HEK293 (cell line): ENCODE data around the gene NRP1.
A peak's percentile ranks its signal among the peaks of the same experiment; 100 is the strongest.

Experiments used
- HIC1 ChIP-seq: fragments of 450-650 bp; formaldehyde crosslinking; IDR thresholded peaks from 2 replicates; pipeline ENCODE4 v1.5.1; 2016; ENCODE audit warnings: missing biosample characterization, missing genetic modification characterization
- OVOL3 ChIP-seq: fragments of 450-650 bp; formaldehyde crosslinking; IDR thresholded peaks from 2 replicates; pipeline ENCODE4 v1.5.1; 2016; ENCODE audit warnings: missing biosample characterization, missing genetic modification characterization
- SCRT2 ChIP-seq: fragments of 450-650 bp; formaldehyde crosslinking; IDR thresholded peaks from 2 replicates; pipeline ENCODE4 v1.5.1; 2016; ENCODE audit warnings: missing biosample characterization, missing genetic modification characterization
- SP2 ChIP-seq: fragments of 450-650 bp; formaldehyde crosslinking; IDR thresholded peaks from 2 replicates; pipeline ENCODE4 v1.5.1; 2016; ENCODE audit warnings: missing biosample characterization, missing genetic modification characterization
- WT1 ChIP-seq: fragments of 450-650 bp; formaldehyde crosslinking; IDR thresholded peaks from 2 replicates; pipeline ENCODE4 v1.5.1; 2016; ENCODE audit warnings: missing biosample characterization, missing genetic modification characterization
- ZBTB1 ChIP-seq: fragments of 450-650 bp; formaldehyde crosslinking; IDR thresholded peaks from 2 replicates; pipeline ENCODE4 v1.5.1; 2016; ENCODE audit warnings: missing biosample characterization, missing genetic modification characterization
- ZBTB17 ChIP-seq: fragments of 450-650 bp; formaldehyde crosslinking; IDR thresholded peaks from 2 replicates; pipeline ENCODE4 v1.5.1; 2016; ENCODE audit warnings: missing biosample characterization, missing genetic modification characterization
- ZFP69B ChIP-seq: fragments of 450-650 bp; formaldehyde crosslinking; IDR thresholded peaks from 2 replicates; pipeline ENCODE4 v1.5.1; 2016; ENCODE audit warnings: missing biosample characterization, missing genetic modification characterization
- ZIC2 ChIP-seq: fragments of 450-650 bp; formaldehyde crosslinking; IDR thresholded peaks from 2 replicates; pipeline ENCODE4 v1.5.1; 2016; ENCODE audit warnings: missing biosample characterization, missing genetic modification characterization
- ZNF132 ChIP-seq: fragments of 450-650 bp; formaldehyde crosslinking; IDR thresholded peaks from 2 replicates; pipeline ENCODE4 v1.5.1; 2017; ENCODE audit warnings: missing biosample characterization, missing genetic modification characterization, borderline replicate concordance
- ZNF140 ChIP-seq: fragments of 450-650 bp; formaldehyde crosslinking; IDR thresholded peaks from 2 replicates; pipeline ENCODE4 v1.5.1; 2016; ENCODE audit warnings: missing biosample characterization, missing genetic modification characterization
- ZNF19 ChIP-seq: fragments of 450-650 bp; formaldehyde crosslinking; IDR thresholded peaks from 2 replicates; pipeline ENCODE4; 2016; ENCODE audit warnings: missing biosample characterization, missing genetic modification characterization, low read depth
- ZNF221 ChIP-seq: fragments of 450-650 bp; formaldehyde crosslinking; IDR thresholded peaks from 2 replicates; pipeline ENCODE4 v1.5.1; 2017; ENCODE audit warnings: missing biosample characterization, missing genetic modification characterization, borderline replicate concordance
- ZNF302 ChIP-seq: fragments of 450-650 bp; formaldehyde crosslinking; IDR thresholded peaks from 2 replicates; pipeline ENCODE4 v1.5.1; 2016; ENCODE audit warnings: missing biosample characterization, missing genetic modification characterization, low read depth
- ZNF366 ChIP-seq: fragments of 450-650 bp; formaldehyde crosslinking; conservative IDR thresholded peaks from 2 replicates; pipeline ENCODE4 v1.5.1; 2016; ENCODE audit warnings: missing biosample characterization, missing genetic modification characterization
- ZNF398 ChIP-seq: fragments of 450-650 bp; formaldehyde crosslinking; IDR thresholded peaks from 2 replicates; pipeline ENCODE4 v1.5.1; 2017; ENCODE audit warnings: missing biosample characterization, missing genetic modification characterization
- ZNF423 ChIP-seq: fragments of 450-650 bp; formaldehyde crosslinking; IDR thresholded peaks from 2 replicates; pipeline ENCODE4 v1.5.1; 2016; ENCODE audit warnings: missing biosample characterization, missing genetic modification characterization
- ZNF426 ChIP-seq: fragments of 450-650 bp; formaldehyde crosslinking; IDR thresholded peaks from 2 replicates; pipeline ENCODE4 v1.5.1; 2017; ENCODE audit warnings: missing biosample characterization, missing genetic modification characterization, mild to moderate bottlenecking, inconsistent platforms, moderate library complexity
- ZNF514 ChIP-seq: fragments of 450-650 bp; formaldehyde crosslinking; IDR thresholded peaks from 2 replicates; pipeline ENCODE4 v1.5.1; 2016; ENCODE audit warnings: missing biosample characterization, missing genetic modification characterization
- ZNF571 ChIP-seq: fragments of 450-650 bp; formaldehyde crosslinking; IDR thresholded peaks from 2 replicates; pipeline ENCODE4 v1.5.0; 2017; ENCODE audit warnings: missing biosample characterization, missing genetic modification characterization
- ZNF626 ChIP-seq: fragments of 450-650 bp; sonication (Bioruptor Pico); formaldehyde crosslinking; IDR thresholded peaks from 2 replicates; pipeline ENCODE4 v1.5.1; 2018; ENCODE audit warnings: missing biosample characterization, missing genetic modification characterization, inconsistent platforms
- ZNF692 ChIP-seq: fragments of 450-650 bp; formaldehyde crosslinking; IDR thresholded peaks from 2 replicates; pipeline ENCODE4 v1.5.1; 2016; ENCODE audit warnings: missing biosample characterization, missing genetic modification characterization
- ZSCAN16 ChIP-seq: fragments of 450-650 bp; formaldehyde crosslinking; IDR thresholded peaks from 2 replicates; pipeline ENCODE4 v1.5.1; 2016; ENCODE audit warnings: missing biosample characterization, missing genetic modification characterization
- TF ChIP-seq, protein P1 (sequence below): fragments of 450-650 bp; formaldehyde crosslinking; IDR thresholded peaks from 2 replicates; pipeline ENCODE4; 2016; ENCODE audit warnings: missing biosample characterization, missing genetic modification characterization
- TF ChIP-seq, protein P2 (sequence below): fragments of 450-650 bp; formaldehyde crosslinking; IDR thresholded peaks from 2 replicates; pipeline ENCODE4 v1.5.0; 2017; ENCODE audit warnings: missing biosample characterization, missing genetic modification characterization, borderline replicate concordance
- TF ChIP-seq, protein P3 (sequence below): fragments of 450-650 bp; formaldehyde crosslinking; IDR thresholded peaks from 2 replicates; pipeline ENCODE4 v1.5.1; 2016; ENCODE audit warnings: missing biosample characterization, missing genetic modification characterization
- TF ChIP-seq, protein P4 (sequence below): fragments of 450-650 bp; formaldehyde crosslinking; optimal IDR thresholded peaks from 2 replicates; pipeline ENCODE3; 2016; ENCODE audit warnings: missing biosample characterization, mild to moderate bottlenecking, missing genetic modification characterization

The NRP1 gene

GRCh38 chr10:33334805-33335550 lies 511 bp upstream of the NRP1 start (continued):
- peak; percentile 80 for TF ChIP-seq WT1 (tag by site-specific recombination)
- TF ChIP-seq ZNF626 (tag by site-specific recombination): no peak
- no peak for TF ChIP-seq ZNF571 (tag by site-specific recombination)
- no peak for TF ChIP-seq ZNF19 (tag by site-specific recombination)
- 0 out of 2 replicates have a peak, but pooled peaks have one; percentile 16 for TF ChIP-seq ZFP69B (tag by site-specific recombination)
- TF ChIP-seq ZNF366 (tag by site-specific recombination): peak; percentile 70; the same call in 1 of the 2 replicates
- TF ChIP-seq ZNF302 (tag by site-specific recombination): no peak
- TF ChIP-seq, protein P1, sequence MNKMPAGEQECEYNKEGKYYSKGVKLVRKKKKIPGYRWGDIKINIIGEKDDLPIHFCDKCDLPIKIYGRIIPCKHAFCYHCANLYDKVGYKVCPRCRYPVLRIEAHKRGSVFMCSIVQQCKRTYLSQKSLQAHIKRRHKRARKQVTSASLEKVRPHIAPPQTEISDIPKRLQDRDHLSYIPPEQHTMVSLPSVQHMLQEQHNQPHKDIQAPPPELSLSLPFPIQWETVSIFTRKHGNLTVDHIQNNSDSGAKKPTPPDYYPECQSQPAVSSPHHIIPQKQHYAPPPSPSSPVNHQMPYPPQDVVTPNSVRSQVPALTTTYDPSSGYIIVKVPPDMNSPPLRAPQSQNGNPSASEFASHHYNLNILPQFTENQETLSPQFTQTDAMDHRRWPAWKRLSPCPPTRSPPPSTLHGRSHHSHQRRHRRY (tag by site-specific recombination): no peak
- peak; percentile 65 for TF ChIP-seq ZNF423 (tag by site-specific recombination)
- no peak for TF ChIP-seq ZNF514 (tag by site-specific recombination)
- TF ChIP-seq, protein P2, sequence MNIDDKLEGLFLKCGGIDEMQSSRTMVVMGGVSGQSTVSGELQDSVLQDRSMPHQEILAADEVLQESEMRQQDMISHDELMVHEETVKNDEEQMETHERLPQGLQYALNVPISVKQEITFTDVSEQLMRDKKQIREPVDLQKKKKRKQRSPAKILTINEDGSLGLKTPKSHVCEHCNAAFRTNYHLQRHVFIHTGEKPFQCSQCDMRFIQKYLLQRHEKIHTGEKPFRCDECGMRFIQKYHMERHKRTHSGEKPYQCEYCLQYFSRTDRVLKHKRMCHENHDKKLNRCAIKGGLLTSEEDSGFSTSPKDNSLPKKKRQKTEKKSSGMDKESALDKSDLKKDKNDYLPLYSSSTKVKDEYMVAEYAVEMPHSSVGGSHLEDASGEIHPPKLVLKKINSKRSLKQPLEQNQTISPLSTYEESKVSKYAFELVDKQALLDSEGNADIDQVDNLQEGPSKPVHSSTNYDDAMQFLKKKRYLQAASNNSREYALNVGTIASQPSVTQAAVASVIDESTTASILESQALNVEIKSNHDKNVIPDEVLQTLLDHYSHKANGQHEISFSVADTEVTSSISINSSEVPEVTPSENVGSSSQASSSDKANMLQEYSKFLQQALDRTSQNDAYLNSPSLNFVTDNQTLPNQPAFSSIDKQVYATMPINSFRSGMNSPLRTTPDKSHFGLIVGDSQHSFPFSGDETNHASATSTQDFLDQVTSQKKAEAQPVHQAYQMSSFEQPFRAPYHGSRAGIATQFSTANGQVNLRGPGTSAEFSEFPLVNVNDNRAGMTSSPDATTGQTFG (tag by site-specific recombination): no peak
- no peak for TF ChIP-seq ZNF221 (tag by site-specific recombination)
- no peak for TF ChIP-seq ZNF132
- peak; percentile 96 for TF ChIP-seq ZNF398 (tag by site-specific recombination)
- TF ChIP-seq ZNF140 (tag by site-specific recombination): no peak
- TF ChIP-seq SCRT2 (tag by site-specific recombination): 0 out of 2 replicates have a peak, but pooled peaks have one; percentile 13
- TF ChIP-seq, protein P3, sequence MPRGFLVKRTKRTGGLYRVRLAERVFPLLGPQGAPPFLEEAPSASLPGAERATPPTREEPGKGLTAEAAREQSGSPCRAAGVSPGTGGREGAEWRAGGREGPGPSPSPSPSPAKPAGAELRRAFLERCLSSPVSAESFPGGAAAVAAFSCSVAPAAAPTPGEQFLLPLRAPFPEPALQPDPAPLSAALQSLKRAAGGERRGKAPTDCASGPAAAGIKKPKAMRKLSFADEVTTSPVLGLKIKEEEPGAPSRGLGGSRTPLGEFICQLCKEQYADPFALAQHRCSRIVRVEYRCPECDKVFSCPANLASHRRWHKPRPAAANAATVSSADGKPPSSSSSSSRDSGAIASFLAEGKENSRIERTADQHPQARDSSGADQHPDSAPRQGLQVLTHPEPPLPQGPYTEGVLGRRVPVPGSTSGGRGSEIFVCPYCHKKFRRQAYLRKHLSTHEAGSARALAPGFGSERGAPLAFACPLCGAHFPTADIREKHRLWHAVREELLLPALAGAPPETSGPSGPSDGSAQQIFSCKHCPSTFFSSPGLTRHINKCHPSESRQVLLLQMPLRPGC (tag by site-specific recombination): peak; percentile 59; the same call in 1 of the 2 replicates
- TF ChIP-seq ZNF692 (tag by site-specific recombination): peak; percentile 46; the same call in 1 of the 2 replicates
- TF ChIP-seq OVOL3 (tag by site-specific recombination): no peak
- TF ChIP-seq HIC1: peak; percentile 92
- TF ChIP-seq ZIC2 (tag by site-specific recombination): peak; percentile 98
- TF ChIP-seq ZSCAN16: no peak
- TF ChIP-seq ZNF426: no peak
- no peak for TF ChIP-seq ZBTB1
- peak; percentile 67 for TF ChIP-seq ZBTB17 (tag by site-specific recombination)
- TF ChIP-seq, protein P4, sequence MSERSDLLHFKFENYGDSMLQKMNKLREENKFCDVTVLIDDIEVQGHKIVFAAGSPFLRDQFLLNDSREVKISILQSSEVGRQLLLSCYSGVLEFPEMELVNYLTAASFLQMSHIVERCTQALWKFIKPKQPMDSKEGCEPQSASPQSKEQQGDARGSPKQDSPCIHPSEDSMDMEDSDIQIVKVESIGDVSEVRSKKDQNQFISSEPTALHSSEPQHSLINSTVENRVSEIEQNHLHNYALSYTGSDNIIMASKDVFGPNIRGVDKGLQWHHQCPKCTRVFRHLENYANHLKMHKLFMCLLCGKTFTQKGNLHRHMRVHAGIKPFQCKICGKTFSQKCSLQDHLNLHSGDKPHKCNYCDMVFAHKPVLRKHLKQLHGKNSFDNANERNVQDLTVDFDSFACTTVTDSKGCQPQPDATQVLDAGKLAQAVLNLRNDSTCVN (tag by site-specific recombination): peak; percentile 95
- TF ChIP-seq SP2 (tag by site-specific recombination): peak; percentile 63
